Activated T-helper 9 cell treated with anti-CD3 and anti-CD28 coated beads, Interleukin-2, amount 50 U/mL, for 16 hours (primary cell): ENCODE data around the gene TRAPPC3.

Experiments
- DNase-seq: peaks from one replicate; pipeline ENCODE4 v3.0.0-alpha.2; 2020; ENCODE audit warnings: low read depth

TRAPPC3 gene

GRCh38 chr1:36125129-36125991 lies 23.9 kb downstream of the TRAPPC3 start, which contains the start of gene COL8A2:
Gene COL8A2, minus strand, starts transcription at chr1:36125222. Its CDS starts 24,980 bp downstream, at chr1:36100242.
- no peak for DNase-seq

DNA sequence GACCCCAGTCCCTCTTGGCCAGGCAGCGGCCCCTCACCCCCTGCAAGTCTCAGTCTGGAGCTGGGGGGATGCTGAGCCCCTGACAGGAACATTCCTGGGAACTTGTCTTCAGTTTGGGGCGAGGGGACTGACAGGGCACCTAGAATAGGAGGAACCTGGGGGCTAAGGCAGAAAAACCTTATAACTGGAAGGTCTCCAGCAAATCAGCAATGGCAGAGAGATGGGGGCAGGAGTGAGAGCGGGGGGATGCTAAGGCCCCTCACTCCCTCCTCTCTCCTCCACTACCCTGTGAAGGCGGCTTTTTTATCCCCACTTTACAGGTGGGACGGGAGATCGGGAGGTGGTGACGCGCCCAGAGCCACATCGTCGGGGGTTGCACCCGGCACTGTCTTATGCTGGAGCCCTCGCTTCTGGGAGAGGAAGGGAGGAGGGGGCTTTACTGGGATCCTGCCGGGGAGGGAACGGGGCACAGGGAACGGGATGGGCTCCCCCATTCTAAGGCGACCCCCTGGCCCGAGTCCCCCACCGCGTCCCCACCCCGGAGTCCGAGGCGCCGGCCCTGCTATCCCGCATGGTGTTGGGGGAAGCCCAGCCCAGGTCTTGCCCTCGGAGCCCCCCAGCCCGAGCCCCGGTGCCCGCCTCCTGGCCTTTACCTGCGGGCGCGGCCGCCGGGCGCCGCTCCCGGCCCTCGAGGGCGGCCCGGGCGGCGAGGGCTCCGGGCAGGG lies 24.7 kb downstream of the TRAPPC3 start:
- no peak for DNase-seq

- DNase-seq: no peak
These were observed 25.9 kb downstream of the TRAPPC3 start for GRCh38 chr1:36123356-36123755.

DNA sequence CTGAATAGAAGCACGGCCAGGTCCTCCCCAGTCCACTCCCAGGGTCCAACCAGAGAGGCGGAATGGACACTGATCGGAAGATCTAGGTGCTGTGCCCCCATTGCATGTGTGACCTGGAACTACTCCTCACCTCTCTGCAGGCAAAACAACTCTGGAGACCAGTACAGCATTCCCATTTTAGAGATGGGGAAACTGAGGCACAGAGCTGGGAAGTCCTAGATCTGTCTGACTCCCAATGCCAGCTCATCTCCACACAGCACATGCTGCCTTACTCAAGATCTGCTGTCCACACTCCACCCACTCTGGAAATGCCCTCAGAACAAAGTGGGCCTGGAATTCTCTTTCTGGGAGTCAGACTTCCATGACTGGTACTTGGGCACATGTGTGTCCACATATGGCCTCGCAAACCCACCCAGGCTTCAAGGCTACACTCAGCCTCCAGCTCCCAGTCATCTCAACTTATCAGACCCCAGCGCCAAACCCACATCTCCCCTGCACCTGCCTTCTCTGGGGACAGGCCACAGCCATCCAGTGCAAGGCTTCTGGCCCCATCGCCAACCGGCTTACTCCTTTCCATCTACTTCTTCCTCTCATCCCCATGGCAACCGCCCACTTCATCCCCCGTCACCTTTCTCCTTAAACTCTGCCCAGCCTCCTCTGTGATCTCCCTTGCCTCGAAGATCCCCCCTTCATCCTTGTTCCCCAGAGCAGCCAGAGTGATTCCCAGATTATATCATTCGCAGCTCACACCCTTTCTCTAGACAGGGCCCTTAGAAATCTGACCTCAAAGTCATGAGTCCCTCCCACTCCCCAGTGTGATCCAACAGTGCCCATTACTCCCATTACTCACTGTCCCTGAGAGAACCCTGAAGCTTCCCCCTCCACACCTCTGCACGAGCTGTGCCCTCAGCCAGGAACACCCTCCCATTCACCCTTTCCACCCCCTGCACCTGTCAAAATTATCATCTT lies 26.9 kb downstream of the TRAPPC3 start:
- no peak for DNase-seq

DNA sequence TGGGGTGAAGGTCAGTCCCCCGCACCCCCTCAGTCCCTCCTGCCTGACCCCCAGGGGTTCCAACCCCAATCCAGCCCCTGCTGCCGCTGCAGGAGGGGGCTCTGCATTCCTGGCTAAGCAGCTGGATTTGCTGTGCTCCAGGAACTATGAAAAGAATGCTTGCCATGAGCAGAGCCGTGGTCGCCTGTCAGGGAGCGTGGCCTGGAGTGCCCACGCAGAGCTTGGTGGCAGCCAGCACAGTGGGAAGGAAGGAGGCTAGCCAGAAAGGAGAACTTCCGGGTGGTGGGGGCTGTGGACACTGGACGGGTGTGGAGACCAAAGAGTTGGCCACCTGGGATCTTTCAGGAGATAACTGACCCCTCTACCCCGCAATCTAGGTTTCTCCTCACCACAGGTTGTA lies 29.8 kb downstream of the TRAPPC3 start:
- no peak for DNase-seq

DNA sequence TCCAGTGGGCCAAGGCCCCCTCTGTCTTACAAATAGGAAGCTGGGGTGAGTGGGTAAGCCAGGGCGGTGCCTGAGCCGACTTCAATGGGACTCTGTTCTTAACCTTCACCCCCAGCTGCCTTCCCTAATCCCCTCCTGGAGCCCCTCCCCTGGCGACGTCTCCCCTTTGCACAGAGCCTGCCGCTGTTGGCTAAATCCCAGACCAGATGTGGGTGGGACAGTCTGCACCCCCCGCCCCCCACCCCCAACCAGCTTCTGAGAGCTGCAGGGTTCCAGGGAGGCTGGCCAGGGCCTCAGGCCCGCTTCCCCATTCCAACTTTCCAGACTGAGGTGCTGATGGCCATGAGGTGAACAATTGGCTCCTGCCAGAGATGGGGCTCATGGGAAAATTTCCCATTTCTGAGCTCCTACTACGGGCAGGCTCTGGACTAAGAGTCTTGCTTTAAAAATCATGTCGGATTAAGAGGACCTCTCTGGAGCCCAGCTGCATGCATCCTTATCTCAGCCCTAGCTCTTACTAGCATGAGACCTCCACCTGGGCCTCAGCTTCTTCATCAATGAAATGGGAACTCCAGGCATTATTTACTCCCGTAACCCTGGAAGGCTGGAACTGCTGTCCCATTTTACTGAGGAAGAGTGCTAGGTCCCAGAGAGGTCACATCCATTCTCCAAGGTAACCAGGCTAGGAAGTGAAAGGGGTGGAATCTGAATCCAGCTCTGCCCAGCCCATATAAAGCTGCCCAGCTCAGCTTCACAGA lies 30.7 kb downstream of the TRAPPC3 start:
- no peak for DNase-seq

- no peak for DNase-seq
These were observed 32.4 kb downstream of the TRAPPC3 start for GRCh38 chr1:36116901-36117300.

DNA sequence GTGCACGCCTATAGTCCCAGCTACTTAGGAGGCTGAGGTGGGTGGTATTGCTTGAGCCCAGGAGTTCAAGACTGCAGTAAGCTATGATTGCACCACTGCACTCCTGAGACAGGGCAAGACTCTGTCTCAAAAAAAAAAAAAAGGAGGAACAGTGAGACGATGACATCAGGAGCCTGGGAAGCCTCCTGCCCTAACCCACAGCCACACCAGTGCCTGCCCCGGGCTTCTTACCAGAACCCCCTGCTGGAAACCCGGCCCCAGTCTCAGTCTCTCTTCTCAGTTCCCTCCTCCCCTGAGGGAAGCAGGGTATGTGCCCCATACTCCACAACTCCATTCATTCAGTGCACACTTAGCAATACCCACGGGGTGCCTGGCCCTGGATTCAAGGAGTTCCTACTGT lies 33.4 kb downstream of the TRAPPC3 start:
- no peak for DNase-seq

- DNase-seq: no peak
These were observed 34.1 kb downstream of the TRAPPC3 start for GRCh38 chr1:36115200-36115669.

- no peak for DNase-seq
These were observed 34.9 kb downstream of the TRAPPC3 start for GRCh38 chr1:36114371-36114770.

DNA sequence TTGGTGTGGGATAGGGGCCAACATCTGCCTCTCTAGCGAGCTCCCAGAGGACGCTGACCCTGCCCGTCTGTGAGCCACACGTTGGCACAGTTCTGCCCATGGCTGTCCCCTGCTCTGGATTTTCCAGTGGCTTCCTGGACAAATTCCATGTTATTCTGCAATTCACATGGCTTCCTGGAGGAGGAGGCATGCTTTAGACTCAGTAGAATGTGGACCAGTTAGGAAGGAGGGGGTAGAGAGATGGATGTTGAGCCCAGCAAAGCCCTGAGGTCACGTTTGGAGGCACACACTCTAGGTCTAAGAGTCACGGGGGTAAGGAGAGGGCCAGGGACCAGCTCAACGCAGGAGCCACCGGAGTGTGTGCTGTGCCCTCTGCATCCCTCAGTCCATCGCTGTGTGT lies 36.5 kb downstream of the TRAPPC3 start:
- no peak for DNase-seq

- DNase-seq: no peak
These were observed 38.1 kb downstream of the TRAPPC3 start for GRCh38 chr1:36111151-36111550.

DNA sequence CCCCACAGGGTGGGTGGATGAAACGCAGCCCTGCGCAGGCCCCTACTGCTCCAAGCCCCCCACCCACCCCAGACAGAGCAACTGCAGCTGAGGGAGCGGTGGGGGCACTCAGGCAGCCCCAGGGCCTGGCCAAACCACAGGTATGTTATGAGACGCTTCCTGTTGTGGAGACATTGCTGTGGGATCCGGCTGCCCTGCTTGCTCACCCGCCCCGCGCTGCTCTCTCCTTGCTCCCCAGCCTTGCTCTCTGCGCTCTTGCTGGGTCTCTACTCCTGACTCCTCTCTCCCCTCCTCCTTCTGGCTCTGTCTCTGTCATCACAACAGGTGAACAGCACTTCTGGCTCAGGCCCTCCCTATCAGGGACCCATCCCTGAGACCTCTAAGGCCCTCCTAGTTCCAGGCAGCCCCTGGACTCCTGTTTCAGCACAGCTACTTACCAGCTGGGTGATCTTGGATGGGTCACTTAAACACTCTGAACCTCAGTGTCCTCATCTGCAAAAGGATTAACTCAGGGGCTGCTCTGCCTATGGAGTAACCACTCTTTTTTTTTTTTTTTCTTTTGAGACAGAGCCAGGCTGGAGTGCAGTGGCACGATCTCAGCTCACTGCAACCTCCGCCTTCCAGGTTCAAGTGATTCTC lies 40.1 kb downstream of the TRAPPC3 start:
- DNase-seq: no peak

DNA sequence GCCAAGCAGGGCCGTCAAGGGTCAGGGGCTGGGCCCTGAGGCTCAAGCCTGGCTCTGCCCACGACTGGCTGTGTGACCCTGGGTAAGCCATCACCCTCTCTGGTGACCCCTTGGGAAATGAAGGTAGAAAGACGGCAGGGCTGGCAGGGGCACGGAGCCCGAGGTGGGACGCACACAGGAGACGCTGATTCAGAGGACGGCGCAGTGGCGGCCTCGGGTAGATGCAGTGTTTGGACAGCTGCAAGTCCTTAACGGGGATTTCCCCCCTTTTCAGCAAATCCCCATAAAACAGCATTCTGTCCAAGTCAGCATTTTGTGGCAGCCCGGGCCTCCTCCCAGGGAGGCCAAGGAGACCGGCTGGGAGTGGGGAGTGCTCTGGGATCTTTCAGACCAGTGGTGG lies 41.0 kb downstream of the TRAPPC3 start:
- no peak for DNase-seq

- DNase-seq: no peak
These were observed 41.9 kb downstream of the TRAPPC3 start for GRCh38 chr1:36107394-36107793.

- DNase-seq: no peak
These were observed 43.0 kb downstream of the TRAPPC3 start for GRCh38 chr1:36106269-36106668.

DNA sequence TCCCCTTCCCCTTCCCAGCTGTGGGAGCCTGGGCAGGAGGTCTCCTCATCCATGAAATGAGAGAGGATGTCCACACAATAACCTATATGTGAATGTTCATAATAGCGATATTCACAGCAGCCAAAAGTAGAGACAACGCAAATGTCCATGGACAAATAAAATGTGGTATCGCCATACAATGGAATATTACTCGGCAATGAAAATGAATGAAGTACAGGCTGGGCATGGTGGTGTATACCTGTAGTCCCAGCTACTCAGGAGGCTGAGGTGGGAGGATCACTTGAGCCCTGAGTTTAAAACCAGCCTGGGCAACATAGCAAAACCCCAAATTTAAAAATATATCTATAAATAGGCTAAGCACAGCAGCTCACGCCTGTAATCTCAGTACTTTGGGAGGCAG lies 47.7 kb downstream of the TRAPPC3 start:
- DNase-seq: no peak

- DNase-seq: no peak
These were observed 48.9 kb downstream of the TRAPPC3 start for GRCh38 chr1:36100376-36100775.

- DNase-seq: peak; percentile 62
These were observed 49.5 kb downstream of the TRAPPC3 start for GRCh38 chr1:36099681-36100341.
